Esophagus squamous epithelium (tissue), 5 donors: ENCODE results near the gene ACTBL2. TPM values are rescaled to one million over a fixed set of nuclear protein-coding genes. Genes with fewer than 3 reads are reported as not detected.

Experiments used
- DNase-seq: peaks from one replicate; lab custom pipeline; 2025; lab: John Stamatoyannopoulos, UW
- H3K27ac ChIP-seq, 4 donors: fragments of 200-600 bp; sonication (generic); one replicate each; pipeline ENCODE4 v1.5.1; 2016 to 2019; ENCODE audit warnings: mild to moderate bottlenecking in 1 of 4
- H3K27me3 ChIP-seq, 4 donors: fragments of 200-600 bp; sonication (generic); 1 replicate in 3 of 4; 2 replicates in 1 of 4; pipeline versions ENCODE4 v1.5.1 to v1.6.0; 2017 to 2021; ENCODE audit warnings: antibody characterized with exemption in 1 of 4
- H3K36me3 ChIP-seq, 3 donors: fragments of 200-600 bp; sonication (generic); one replicate each; pipeline ENCODE4 v1.5.1; 2016 to 2019
- H3K4me1 ChIP-seq, 3 donors: fragments of 200-600 bp; sonication (generic); one replicate each; pipeline ENCODE4 v1.5.1; 2017 to 2019
- H3K4me3 ChIP-seq, 4 donors: fragments of 200-600 bp; sonication (generic); 1 replicate in 3 of 4; 2 replicates in 1 of 4; pipeline ENCODE4 v1.5.1; 2016 to 2019; ENCODE audit warnings: mild to moderate bottlenecking in 2 of 4, moderate library complexity in 1 of 4
- H3K9me3 ChIP-seq, 3 donors: fragments of 200-600 bp; sonication (generic); one replicate each; pipeline ENCODE4 v1.5.1; 2016 to 2019
- POLR2A ChIP-seq, 4 donors: fragments of 450-650 bp; IDR thresholded peaks; one replicate each; pipeline ENCODE4 v1.6.1; 2017; ENCODE audit warnings: antibody characterized with exemption in 4 of 4, mild to moderate bottlenecking in 4 of 4, moderate library complexity in 3 of 4
- WGBS, 2 donors: methylation state at CpG; one replicate each; pipeline ENCODE4 v1.1.5; 2018; 5-methylcytosine and 5-hydroxymethylcytosine counted together
- intact Hi-C: fragments of 100-400 bp; cut with DNase I; formaldehyde crosslinking; loops from one replicate; pipeline ENCODE4 v1.15.0; 2022
- total RNA-seq, 4 donors: library from RNA; depleted of rRNA; stranded (reverse); fragments of >200 nt; gene quantifications; one replicate each; pipeline ENCODE4 v1.1.0, GENCODE V29; 2016
- TF ChIP-seq, protein P1 (sequence below), 6 experiments: fragments of 450-650 bp in 4 of 6; fragments of 200-600 bp in 2 of 6; sonication (generic) in 2 of 6; IDR thresholded peaks; one replicate each; pipeline ENCODE4 v1.5.1; 2016 to 2019; ENCODE audit warnings: antibody characterized with exemption in 6 of 6, mild to moderate bottlenecking in 4 of 6, moderate library complexity in 4 of 6
- donor health status: DM: yes; HTN: yes; CAD: no.

ACTBL2 gene
- total RNA-seq, 4 donors from 2014 or later: not detected

DNA sequence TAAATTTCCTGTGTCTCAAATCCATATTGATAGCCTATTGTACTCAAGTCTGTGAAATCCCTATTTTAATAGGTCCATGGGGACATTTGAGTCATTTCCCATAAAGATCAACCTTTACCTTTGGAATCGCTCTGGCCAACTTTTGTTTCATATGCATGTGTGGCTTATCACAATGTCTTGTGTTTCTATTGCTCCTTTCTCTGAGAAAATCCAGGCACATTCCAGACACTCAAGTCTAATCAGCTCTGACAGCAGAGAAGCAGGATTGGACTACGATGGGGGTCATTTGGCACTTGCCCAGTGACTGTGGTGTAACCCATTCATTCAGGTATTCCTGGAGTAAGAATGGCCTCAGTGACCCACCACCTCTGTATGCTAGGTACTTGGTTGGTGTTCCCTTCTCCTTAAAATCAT, 48.4 kb downstream of the ACTBL2 start:
- WGBS, 2 donors: 42 to 67% methylated on average over 2 of the region's 2 CpGs

DNA sequence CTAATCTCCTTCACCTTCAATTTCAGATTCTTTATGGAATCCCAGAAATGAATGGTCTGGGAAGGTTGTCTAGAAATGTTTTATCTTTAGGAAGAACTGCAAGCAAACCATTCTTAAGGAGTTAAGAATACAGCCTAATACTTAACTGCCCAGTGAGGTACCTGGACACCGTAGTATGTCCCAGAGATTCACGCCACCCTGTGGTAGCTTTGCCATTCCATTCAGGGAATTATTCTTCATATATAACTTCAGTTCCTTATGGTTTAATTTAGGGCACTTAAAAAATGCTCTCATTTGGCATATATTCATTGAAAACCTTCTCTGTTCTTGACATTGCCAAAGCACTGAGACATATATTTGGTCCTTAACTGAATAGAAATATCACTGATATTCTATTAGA, 49.7 kb downstream of the ACTBL2 start:
- no peak overlapping the region for H3K27ac ChIP-seq

More for the DNA sequence above, 48.4 kb downstream of the ACTBL2 start:
- Histone ChIP-seq H3K27me3 (no peaks in the 10 kb centered on the region), H3K36me3 (no peaks in the 10 kb centered on the region), H3K9me3 (no peaks in the 10 kb centered on the region), H3K4me1 (no peaks in the 10 kb centered on the region), H3K27ac (no peak overlapping the region), H3K4me3 (no peak overlapping the region)
- TF ChIP-seq, protein P1, sequence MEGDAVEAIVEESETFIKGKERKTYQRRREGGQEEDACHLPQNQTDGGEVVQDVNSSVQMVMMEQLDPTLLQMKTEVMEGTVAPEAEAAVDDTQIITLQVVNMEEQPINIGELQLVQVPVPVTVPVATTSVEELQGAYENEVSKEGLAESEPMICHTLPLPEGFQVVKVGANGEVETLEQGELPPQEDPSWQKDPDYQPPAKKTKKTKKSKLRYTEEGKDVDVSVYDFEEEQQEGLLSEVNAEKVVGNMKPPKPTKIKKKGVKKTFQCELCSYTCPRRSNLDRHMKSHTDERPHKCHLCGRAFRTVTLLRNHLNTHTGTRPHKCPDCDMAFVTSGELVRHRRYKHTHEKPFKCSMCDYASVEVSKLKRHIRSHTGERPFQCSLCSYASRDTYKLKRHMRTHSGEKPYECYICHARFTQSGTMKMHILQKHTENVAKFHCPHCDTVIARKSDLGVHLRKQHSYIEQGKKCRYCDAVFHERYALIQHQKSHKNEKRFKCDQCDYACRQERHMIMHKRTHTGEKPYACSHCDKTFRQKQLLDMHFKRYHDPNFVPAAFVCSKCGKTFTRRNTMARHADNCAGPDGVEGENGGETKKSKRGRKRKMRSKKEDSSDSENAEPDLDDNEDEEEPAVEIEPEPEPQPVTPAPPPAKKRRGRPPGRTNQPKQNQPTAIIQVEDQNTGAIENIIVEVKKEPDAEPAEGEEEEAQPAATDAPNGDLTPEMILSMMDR (IDR thresholded peaks at IDR 0.05): no peak
- no peak for TF ChIP-seq POLR2A (IDR thresholded peaks at IDR 0.05)
- DNase-seq: no peak
- intact Hi-C loops: no loop called here

DNA sequence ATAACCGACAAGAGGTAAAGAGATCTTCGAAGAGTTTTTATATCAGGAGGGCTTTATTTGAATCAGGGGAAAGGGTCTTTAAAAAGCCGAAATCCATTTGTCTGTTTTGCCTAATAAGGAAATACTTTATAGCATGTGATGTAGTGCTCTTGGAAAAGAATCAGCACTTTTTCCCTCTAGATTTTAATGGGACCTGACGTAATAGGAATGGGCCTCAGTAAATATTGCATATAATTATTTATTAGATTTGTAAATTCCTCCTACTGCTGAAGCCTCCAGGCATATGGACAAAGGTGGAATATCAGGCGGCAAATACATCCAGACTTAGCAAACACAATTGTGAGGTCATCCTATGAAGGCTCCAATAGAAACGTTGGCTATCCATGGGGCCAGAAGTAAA, 50.9 kb downstream of the ACTBL2 start:
- H3K9me3 ChIP-seq: no peaks in the 10 kb centered on the region
- H3K27me3 ChIP-seq: no peaks in the 10 kb centered on the region
- DNase-seq: no peak
- no peaks in the 10 kb centered on the region for H3K4me1 ChIP-seq
- H3K27ac ChIP-seq: no peak overlapping the region
- TF ChIP-seq, protein P1 (IDR thresholded peaks at IDR 0.05): no peak
- TF ChIP-seq POLR2A (IDR thresholded peaks at IDR 0.05): no peak
- intact Hi-C loops: no loop called here
- 81 to 85% methylated on average over 6 of the region's 6 CpGs for WGBS, 2 donors
- H3K36me3 ChIP-seq: no peaks in the 10 kb centered on the region
- H3K4me3 ChIP-seq: no peak overlapping the region

More for the DNA sequence above, 49.7 kb downstream of the ACTBL2 start:
- TF ChIP-seq, protein P1 (IDR thresholded peaks at IDR 0.05): peak in 2 of 6 experiments; percentile 6 to 40
- no peak for TF ChIP-seq POLR2A (IDR thresholded peaks at IDR 0.05)
- Histone ChIP-seq H3K9me3 (no peaks in the 10 kb centered on the region), H3K27me3 (no peaks in the 10 kb centered on the region), H3K4me1 (no peaks in the 10 kb centered on the region), H3K36me3 (no peaks in the 10 kb centered on the region), H3K4me3 (no peak overlapping the region)
- no peak for DNase-seq
- intact Hi-C loops: no loop called here
- 84 to 86% methylated on average over 2 of the region's 2 CpGs for WGBS, 2 donors
